Ureter (tissue), 1 donor: ENCODE results near the gene IL20RB. TPM values are rescaled to one million over a fixed set of nuclear protein-coding genes. Genes with fewer than 3 reads are reported as not detected.
"Not testable (repeated sequence)": the region's sequence is repeated elsewhere in the genome, so short reads cannot be mapped to it uniquely, and the experiment has no call there.

Experiments
- DNase-seq: peaks from one replicate; pipeline ENCODE4 v3.0.0-alpha.2; 2020; ENCODE audit warnings: low spot score
- total RNA-seq: library from RNA; stranded (reverse); gene quantifications from one replicate; pipeline ENCODE4 v1.2.4, GENCODE V29; 2023
- donor health status: DM: yes; HTN: yes; CAD: no.

Gene IL20RB
- total RNA-seq, 1 donor from 2014 or later: 4.3 TPM

GRCh38 chr3:136987398-136987980, 29.7 kb downstream of the IL20RB start:
- DNase-seq: not testable (repeated sequence)

GRCh38 chr3:136988651-136989050, 30.9 kb downstream of the IL20RB start:
- no peak for DNase-seq

DNA sequence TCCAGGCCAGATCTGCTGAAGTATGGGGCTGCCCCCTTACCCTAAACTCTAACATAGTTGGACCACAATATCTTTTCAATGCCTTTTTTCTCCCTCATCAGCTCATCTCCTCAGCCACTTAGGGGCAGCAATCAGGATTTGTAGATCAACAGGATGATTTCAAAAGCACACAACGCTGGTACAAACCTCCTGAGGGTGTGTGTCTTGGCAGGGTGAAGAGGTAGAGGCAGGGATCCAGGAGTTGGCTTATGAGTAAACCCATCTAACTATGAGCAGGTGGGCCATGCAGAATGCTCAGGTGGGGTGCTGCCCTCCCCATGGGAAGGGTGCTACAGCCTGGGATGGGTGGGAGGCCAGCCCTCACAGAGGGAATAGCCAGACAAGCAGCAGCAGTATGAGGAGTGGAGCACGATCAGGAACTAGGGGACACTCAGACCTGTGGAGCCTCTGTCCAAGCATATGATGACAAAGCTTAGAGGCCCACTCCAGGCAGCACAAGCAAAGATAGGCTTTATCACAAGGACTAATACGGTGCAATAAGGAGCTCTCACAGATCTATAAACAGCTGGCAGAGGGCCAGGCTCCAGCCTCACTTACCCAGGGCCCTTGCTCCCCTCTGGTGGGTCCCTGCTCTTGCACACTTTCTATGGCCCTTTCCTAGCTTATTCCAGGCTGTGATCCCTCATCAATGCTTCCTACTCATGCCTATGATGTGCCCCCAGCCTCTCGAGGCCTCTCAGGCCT, 32.2 kb downstream of the IL20RB start:
- DNase-seq: no peak

GRCh38 chr3:136990826-136991225, 33.0 kb downstream of the IL20RB start:
- no peak for DNase-seq

DNA sequence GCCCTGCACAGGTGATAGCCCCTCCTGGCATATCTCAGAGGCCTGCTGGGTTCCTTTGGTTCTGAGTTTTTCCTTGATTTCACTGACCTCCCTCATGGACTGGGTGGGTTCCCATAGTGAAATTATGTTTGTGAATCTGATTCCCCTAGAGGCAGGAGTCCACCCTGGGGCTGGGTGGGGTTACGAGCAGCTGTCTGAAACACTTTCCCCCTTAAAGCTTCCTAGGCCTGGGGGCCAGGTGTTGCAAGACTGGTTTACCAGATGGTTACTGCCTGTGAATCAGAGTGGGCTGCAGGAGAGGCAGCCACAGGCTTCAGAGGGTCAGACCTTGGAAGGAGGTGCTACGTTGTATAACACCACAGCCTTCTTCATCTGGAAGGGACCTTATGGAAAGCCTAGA, 34.3 kb downstream of the IL20RB start:
- DNase-seq: no peak

GRCh38 chr3:136994772-136995516, 37.2 kb downstream of the IL20RB start:
- DNase-seq: peak; percentile 92

DNA sequence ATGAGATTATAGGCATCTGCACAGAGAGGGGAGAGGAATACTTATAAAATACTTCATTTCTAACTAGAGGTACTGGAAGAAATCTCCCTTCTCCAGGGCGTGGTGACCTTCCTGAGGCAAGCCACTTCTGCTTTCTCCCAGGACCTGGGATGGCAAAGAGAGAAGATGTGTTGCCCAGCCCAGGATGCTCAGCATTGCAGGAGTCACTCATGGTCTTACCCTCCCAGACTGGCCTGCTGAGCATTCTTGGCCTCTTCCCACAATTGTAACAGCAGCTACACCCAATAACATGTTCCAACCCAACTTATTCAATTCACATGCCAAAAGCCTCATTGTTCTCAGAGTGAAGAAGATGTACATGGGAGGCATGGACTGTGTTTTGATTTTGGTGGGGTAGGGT, 37.9 kb downstream of the IL20RB start:
- no peak for DNase-seq

DNA sequence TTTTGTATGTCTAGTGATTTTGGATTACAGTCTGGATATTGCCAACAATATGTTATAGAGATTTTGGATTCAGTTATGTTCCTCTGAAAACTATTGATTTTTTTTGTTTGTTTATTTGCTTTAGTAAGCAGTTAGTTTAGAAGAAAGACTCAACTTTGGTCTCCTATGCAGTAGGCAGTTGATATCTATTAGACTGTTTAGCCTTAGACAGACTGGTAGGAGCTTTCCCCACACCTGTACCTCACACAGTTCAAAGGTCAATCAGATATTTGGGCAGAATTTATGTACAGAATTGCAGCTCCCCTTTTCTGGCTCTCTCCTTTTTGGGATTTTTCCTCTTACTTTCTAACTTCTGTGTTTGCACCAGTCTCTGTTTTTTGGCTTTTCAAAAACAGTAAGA, 42.3 kb downstream of the IL20RB start:
- DNase-seq: no peak

DNA sequence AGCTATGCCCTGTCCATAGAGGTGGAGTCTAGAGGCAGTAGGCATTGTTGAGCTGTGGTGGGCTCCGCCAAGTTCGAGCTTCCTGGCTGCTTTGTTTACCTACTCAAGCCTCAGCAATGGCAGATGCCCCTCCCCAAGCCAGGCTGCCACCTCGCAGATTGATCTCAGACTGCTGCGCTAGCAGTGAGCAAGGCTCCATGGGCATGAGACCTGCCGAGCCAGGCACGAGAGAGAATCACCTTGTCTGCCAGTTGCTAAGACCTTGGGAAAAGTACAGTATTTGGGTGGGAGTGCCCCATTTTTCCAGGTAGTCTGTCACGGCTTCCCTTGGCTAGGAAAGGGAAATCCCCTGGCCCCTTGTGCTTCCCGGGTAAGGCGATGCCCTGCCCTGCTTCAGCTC, 49.6 kb downstream of the IL20RB start:
- not testable (repeated sequence) for DNase-seq

DNA sequence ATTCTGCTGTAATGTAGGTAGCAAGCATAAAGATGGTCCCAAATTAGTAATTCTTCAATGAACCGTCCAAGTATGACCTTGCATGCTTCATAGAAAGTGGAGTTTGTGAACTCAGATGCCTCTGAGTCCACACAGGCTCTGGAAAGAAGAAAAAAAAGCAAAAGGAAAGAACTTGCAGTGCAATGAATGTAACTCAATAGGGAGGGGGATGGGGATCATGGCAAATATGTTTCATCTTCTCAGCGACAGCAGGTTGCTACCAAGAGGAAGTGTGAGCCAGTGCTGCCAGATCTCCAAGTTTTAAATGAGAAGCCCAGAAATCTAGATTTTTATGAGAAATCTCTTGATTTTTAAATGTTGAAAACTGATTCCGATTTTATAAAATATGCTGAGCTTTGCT, 50.3 kb downstream of the IL20RB start:
- DNase-seq: no peak

DNA sequence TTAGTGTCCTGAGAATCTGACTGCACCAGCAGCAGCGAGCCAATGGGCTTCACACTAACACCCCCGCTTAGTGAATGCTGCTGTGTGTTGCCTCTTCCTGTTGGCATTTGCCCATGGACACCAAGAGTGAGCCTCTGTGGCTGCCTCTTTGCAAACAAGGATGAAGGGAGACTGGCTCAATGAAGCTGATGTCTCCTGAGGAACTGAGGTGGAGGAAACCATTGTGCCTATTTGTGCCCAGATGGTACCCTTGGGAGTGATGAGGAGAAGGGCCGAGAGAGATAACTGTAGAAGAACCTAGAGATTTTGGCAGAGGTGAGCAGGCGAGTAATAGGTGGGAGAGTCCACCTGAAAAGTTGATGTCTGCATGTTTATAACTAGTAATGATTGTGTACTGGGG, 51.2 kb downstream of the IL20RB start:
- DNase-seq: no peak

GRCh38 chr3:137010137-137010536, 52.4 kb downstream of the IL20RB start:
- DNase-seq: no peak

- no peak for DNase-seq
Measured at GRCh38 chr3:137011153-137011552, 53.4 kb downstream of the IL20RB start.

- DNase-seq: no peak
Measured at GRCh38 chr3:137012097-137012501, 54.3 kb downstream of the IL20RB start.

GRCh38 chr3:137013951-137014688, 56.3 kb downstream of the IL20RB start:
- DNase-seq: peak; percentile 93

GRCh38 chr3:137017316-137017715, 59.5 kb downstream of the IL20RB start:
- not testable (repeated sequence) for DNase-seq

DNA sequence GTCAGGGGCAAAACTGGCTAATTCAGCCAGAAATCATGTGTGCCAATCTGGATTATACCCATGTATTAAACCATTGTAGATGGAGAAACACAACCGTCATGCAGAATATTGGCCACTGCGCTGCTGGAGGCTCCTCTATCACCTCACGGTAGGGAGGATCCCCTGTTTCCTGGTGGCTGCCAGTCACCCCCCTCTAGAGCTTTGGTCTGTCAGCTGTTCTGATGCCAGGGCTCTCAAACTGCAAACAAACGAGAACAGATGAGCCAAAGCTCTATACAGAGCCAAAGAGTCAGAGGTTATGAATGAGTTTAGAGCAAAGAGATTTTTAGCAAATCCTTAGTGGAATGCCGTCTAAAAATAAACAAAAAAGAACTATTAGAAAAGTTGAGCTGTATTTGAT, 62.5 kb downstream of the IL20RB start:
- no peak for DNase-seq

- DNase-seq: no peak
Measured at GRCh38 chr3:137020888-137021287, 63.1 kb downstream of the IL20RB start.

GRCh38 chr3:137024348-137024747, 66.6 kb downstream of the IL20RB start:
- DNase-seq: no peak

GRCh38 chr3:137026701-137027100, 68.9 kb downstream of the IL20RB start:
- DNase-seq: no peak

DNA sequence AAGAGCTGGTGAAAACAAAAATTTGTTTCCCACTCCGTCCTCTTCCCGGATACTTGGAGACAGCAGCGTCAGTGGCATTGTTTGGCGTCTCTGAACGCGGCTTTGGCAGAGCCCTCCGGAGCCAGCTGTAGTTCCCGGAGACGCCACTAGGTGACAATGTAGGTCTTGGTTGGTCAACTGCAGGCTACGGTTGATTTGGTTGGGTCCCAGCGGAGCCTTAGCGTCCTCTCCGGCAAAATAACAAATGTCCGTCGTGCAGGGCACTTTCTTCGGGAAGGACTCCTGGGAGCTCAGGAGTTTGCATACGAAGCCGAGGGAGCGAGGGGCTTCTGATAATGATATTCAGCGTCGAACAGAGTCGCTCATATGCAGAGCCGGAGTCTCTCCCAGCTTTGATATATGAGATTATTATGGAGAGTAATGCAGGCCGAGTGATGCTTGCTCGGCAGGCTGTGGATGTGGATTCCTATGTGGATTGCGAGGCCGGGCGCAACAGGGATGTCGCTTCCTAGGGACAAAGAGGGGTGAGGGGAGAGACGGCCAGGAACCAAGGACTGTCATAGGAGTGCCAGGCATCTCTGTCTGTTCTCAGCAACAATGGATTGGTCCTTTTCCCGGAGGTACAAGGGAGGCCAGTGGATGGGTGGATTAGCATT, 74.8 kb downstream of the IL20RB start:
- peak; percentile 92 for DNase-seq

- no peak for DNase-seq
Measured at GRCh38 chr3:137035631-137036030, 77.8 kb downstream of the IL20RB start.
